Endothelial cell of umbilical vein (primary cell): ENCODE results near the gene LRIG1. TPM values are rescaled to one million over a fixed set of nuclear protein-coding genes. Genes with fewer than 3 reads are reported as not detected.

ENCODE experiments used
- BruUV-seq: library from RNA; stranded (reverse); fragments of 400-500 nt; replicated peaks from 2 replicates; lab custom pipeline; 2021; lab: Mats Ljungman, UMichigan
- CTCF ChIA-PET: fragments of 300-600, 350-600 bp; sonication (Branson Sonifier 250); formaldehyde crosslinking; loops from one replicate; lab custom pipeline; 2021; ENCODE audit warnings: antibody characterized with exemption, inconsistent platforms; lab: Charles Lee
- POLR2A ChIA-PET: fragments of 300-600, 350-600 bp; sonication (Branson Sonifier 250); formaldehyde crosslinking; loops from one replicate; lab custom pipeline; 2021; ENCODE audit warnings: antibody characterized with exemption, inconsistent platforms; lab: Charles Lee
- DNase-seq: peaks from one replicate; pipeline ENCODE4 v3.0.0-alpha.2; 2011; ENCODE audit warnings: low read depth, low spot score
- FAIRE-seq: peaks from 2 replicates; lab custom pipeline; 2011; peaks lifted over from hg19 to GRCh38; lab: Jason Lieb, UNC
- H2AFZ ChIP-seq: 2 replicates; pipeline ENCODE4 v1.6.0; 2012; ENCODE audit warnings: low read depth, low read length, control low read depth, inconsistent platforms
- H3K27ac ChIP-seq: 2 replicates; pipeline ENCODE4 v1.5.1; 2011; ENCODE audit warnings: low read depth, mild to moderate bottlenecking, control low read depth, low read length, moderate library complexity; ENCODE audit not compliant: insufficient read depth
- H3K27me3 ChIP-seq, 2 experiments: 2 replicates each; pipeline versions ENCODE4 v1.6.0 to v1.6.1; 2011; ENCODE audit warnings: low read length in 2 of 2, mixed read lengths in 1 of 2; ENCODE audit not compliant: control insufficient read depth in 2 of 2, insufficient read depth in 2 of 2
- H3K36me3 ChIP-seq, 2 experiments: 2 replicates in 1 of 2; 3 replicates in 1 of 2; pipeline ENCODE4 v1.5.1; 2011; ENCODE audit warnings: low read length in 2 of 2, mild to moderate bottlenecking in 1 of 2, moderate library complexity in 1 of 2; ENCODE audit not compliant: control insufficient read depth in 2 of 2, insufficient read depth in 2 of 2; ENCODE audit errors: extremely low read depth in 1 of 2
- H3K4me1 ChIP-seq: 3 replicates; pipeline ENCODE4 v1.5.1; 2011; ENCODE audit warnings: mild to moderate bottlenecking, low read length; ENCODE audit not compliant: control insufficient read depth, insufficient read depth; ENCODE audit errors: extremely low read depth
- H3K4me2 ChIP-seq: 2 replicates; pipeline ENCODE4 v1.6.1; 2011; ENCODE audit warnings: low read length, control low read depth, mixed read lengths; ENCODE audit not compliant: insufficient read depth
- H3K4me3 ChIP-seq, 3 experiments: fragments of 200-600 bp in 1 of 3; sonication (generic), shearing (Covaris generic) in 1 of 3; replicated peaks in 1 of 3; 2 replicates each; pipeline ENCODE4 v1.5.1; 2011 to 2016; ENCODE audit warnings: control low read depth in 3 of 3, low read length in 3 of 3, mild to moderate bottlenecking in 2 of 3, inconsistent platforms in 1 of 3, low read depth in 1 of 3, moderate library complexity in 1 of 3; ENCODE audit not compliant: insufficient read depth in 1 of 3
- H3K79me2 ChIP-seq: 2 replicates; pipeline ENCODE4 v1.6.0; 2012; ENCODE audit warnings: low read length, inconsistent platforms; ENCODE audit not compliant: control insufficient read depth, insufficient read depth
- H3K9ac ChIP-seq: replicated peaks from 2 replicates; pipeline ENCODE3; 2011; ENCODE audit warnings: low read length, control low read depth; ENCODE audit not compliant: insufficient read depth; ENCODE audit errors: extremely low read depth
- H3K9me1 ChIP-seq: replicated peaks from 3 replicates; pipeline ENCODE4 v1.6.0; 2011; ENCODE audit warnings: mild to moderate bottlenecking, low read length; ENCODE audit not compliant: control insufficient read depth, insufficient read depth; ENCODE audit errors: extremely low read depth
- H3K9me3 ChIP-seq: replicated peaks from 2 replicates; pipeline ENCODE4 v1.5.1; 2012; ENCODE audit warnings: low read length, inconsistent platforms; ENCODE audit not compliant: control insufficient read depth, insufficient read depth
- H4K20me1 ChIP-seq: replicated peaks from 2 replicates; pipeline ENCODE3; 2011; ENCODE audit warnings: mild to moderate bottlenecking, low read length; ENCODE audit not compliant: control insufficient read depth, insufficient read depth; ENCODE audit errors: extremely low read depth
- EZH2 ChIP-seq: IDR thresholded peaks from 2 replicates; pipeline ENCODE4 v1.6.1; 2012; ENCODE audit warnings: borderline replicate concordance, low read depth, mild to moderate bottlenecking, moderate library complexity, low read length, inconsistent platforms; ENCODE audit not compliant: severe bottlenecking
- FOS ChIP-seq: IDR thresholded peaks from 2 replicates; pipeline ENCODE4 v1.6.1; 2011; ENCODE audit warnings: mild to moderate bottlenecking, low read length, moderate library complexity, borderline replicate concordance; ENCODE audit not compliant: insufficient read depth
- GATA2 ChIP-seq: IDR thresholded peaks from 2 replicates; pipeline ENCODE4 v1.7.0; 2011; ENCODE audit warnings: low read depth, mild to moderate bottlenecking, moderate library complexity, mixed read lengths, low read length; ENCODE audit not compliant: insufficient read length, insufficient read depth
- JUN ChIP-seq: IDR thresholded peaks from 2 replicates; pipeline ENCODE4 v1.6.1; 2011; ENCODE audit warnings: borderline replicate concordance, low read depth; ENCODE audit not compliant: insufficient read length, insufficient read depth
- MYC ChIP-seq: IDR thresholded peaks from one replicate; pipeline ENCODE4 v1.6.1; 2011; ENCODE audit warnings: mild to moderate bottlenecking, low read depth, low read length
- POLR2A ChIP-seq: IDR thresholded peaks from 2 replicates; pipeline ENCODE4 v1.6.1; 2012; ENCODE audit warnings: low read depth, mild to moderate bottlenecking, control low read depth, low read length
- POLR2AphosphoS5 ChIP-seq: IDR thresholded peaks from 2 replicates; pipeline ENCODE4 v1.6.1; 2012; ENCODE audit warnings: low read depth, mild to moderate bottlenecking, control low read depth, low read length, moderate library complexity; ENCODE audit not compliant: insufficient read depth
- dilution Hi-C: fragments of 300-500 bp; cut with MboI; formaldehyde crosslinking; loops from one replicate; pipeline ENCODE4 v1.15.0; 2019; ENCODE audit warnings: low sequenced_read_pairs; ENCODE audit not compliant: extremely low pct_ligation_motif_present
- intact Hi-C: fragments of 100-400 bp; cut with micrococcal nuclease; formaldehyde crosslinking; loops from one replicate; pipeline ENCODE4 v1.10.0; 2022
- polyA plus RNA-seq, 4 experiments: library from polyadenylated mRNA; depleted of rRNA in 3 of 4; stranded (reverse) in 3 of 4; unstranded in 1 of 4; fragments of >200 nt; gene quantifications; 2 replicates each; pipeline versions ENCODE4 v1.2.1 to v1.2.3, GENCODE V29; 2011 to 2012; ENCODE audit warnings: missing spikeins in 1 of 4
- total RNA-seq: library from RNA; stranded (reverse); gene quantifications from 2 replicates; pipeline ENCODE4 v1.2.3, GENCODE V29; 2021
- TF ChIP-seq, protein P1 (sequence below): IDR thresholded peaks from 2 replicates; pipeline ENCODE4 v1.6.1; 2011; ENCODE audit not compliant: insufficient read depth, insufficient read length
- TF ChIP-seq, protein P2 (sequence below), 2 donors: IDR thresholded peaks; 1 replicate in 1 of 2; 2 replicates in 1 of 2; pipeline ENCODE4 v1.5.1; 2011; ENCODE audit warnings: low read length in 2 of 2, mild to moderate bottlenecking in 2 of 2, moderate library complexity in 2 of 2, control low read depth in 1 of 2, inconsistent platforms in 1 of 2, low read depth in 1 of 2; ENCODE audit not compliant: insufficient read depth in 1 of 2; ENCODE audit errors: extremely low read depth in 1 of 2

The LRIG1 gene
- total and polyA plus RNA-seq, 2 donors (not counting 3 experiments of a cell fraction or from before 2014, with no cell fraction given), result 50.3 to 52.2 TPM

- no TSS peak for BruUV-seq
- H3K9me1 ChIP-seq, result no peaks in the 10 kb centered on the region
- ChIA-PET CTCF (no interaction called here), POLR2A (no interaction called here)
- FAIRE-seq, result no peak
- no peak overlapping the region for H3K27ac ChIP-seq
- no peaks in the 10 kb centered on the region for H3K36me3 ChIP-seq
- no peaks in the 10 kb centered on the region for H3K79me2 ChIP-seq
- intact Hi-C loops, result no loop called here
- no peaks in the 10 kb centered on the region for H3K27me3 ChIP-seq
- dilution Hi-C loops, result no loop called here
- H3K4me3 ChIP-seq, result no peak overlapping the region
- H3K9me3 ChIP-seq, result no peaks in the 10 kb centered on the region
- H3K4me1 ChIP-seq, result no peaks in the 10 kb centered on the region
- TF ChIP-seq, protein P1, sequence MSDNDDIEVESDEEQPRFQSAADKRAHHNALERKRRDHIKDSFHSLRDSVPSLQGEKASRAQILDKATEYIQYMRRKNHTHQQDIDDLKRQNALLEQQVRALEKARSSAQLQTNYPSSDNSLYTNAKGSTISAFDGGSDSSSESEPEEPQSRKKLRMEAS, result no peak
- TF ChIP-seq EZH2, result no peak
- no peak for TF ChIP-seq POLR2AphosphoS5
- no peak for TF ChIP-seq JUN
- no peak for TF ChIP-seq FOS
- TF ChIP-seq, protein P2, sequence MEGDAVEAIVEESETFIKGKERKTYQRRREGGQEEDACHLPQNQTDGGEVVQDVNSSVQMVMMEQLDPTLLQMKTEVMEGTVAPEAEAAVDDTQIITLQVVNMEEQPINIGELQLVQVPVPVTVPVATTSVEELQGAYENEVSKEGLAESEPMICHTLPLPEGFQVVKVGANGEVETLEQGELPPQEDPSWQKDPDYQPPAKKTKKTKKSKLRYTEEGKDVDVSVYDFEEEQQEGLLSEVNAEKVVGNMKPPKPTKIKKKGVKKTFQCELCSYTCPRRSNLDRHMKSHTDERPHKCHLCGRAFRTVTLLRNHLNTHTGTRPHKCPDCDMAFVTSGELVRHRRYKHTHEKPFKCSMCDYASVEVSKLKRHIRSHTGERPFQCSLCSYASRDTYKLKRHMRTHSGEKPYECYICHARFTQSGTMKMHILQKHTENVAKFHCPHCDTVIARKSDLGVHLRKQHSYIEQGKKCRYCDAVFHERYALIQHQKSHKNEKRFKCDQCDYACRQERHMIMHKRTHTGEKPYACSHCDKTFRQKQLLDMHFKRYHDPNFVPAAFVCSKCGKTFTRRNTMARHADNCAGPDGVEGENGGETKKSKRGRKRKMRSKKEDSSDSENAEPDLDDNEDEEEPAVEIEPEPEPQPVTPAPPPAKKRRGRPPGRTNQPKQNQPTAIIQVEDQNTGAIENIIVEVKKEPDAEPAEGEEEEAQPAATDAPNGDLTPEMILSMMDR (IDR thresholded peaks at IDR 0.05; ENCODE audit: extremely low read depth in 1 of 2, insufficient read depth in 1 of 2, low read depth in 1 of 2, low read length in 2 of 2), result no peak
- TF ChIP-seq GATA2, result no peak
- no peak for TF ChIP-seq MYC
- no peak for TF ChIP-seq POLR2A
- H2AFZ ChIP-seq, result no peak overlapping the region
- no peak overlapping the region for H3K9ac ChIP-seq
- H4K20me1 ChIP-seq, result no peaks in the 10 kb centered on the region
- H3K4me2 ChIP-seq, result no peak overlapping the region
- no peak for DNase-seq
Measured at GRCh38 chr3:66537735-66538134, 36.9 kb upstream of the LRIG1 start.
